ENCODE data around the gene PRKCB. TPM values are rescaled to one million over a fixed set of nuclear protein-coding genes. Genes with fewer than 3 reads are reported as not detected.

PRKCB gene
- polyA plus RNA-seq, 1 donor from 2014 or later = 27.6 TPM

DNA sequence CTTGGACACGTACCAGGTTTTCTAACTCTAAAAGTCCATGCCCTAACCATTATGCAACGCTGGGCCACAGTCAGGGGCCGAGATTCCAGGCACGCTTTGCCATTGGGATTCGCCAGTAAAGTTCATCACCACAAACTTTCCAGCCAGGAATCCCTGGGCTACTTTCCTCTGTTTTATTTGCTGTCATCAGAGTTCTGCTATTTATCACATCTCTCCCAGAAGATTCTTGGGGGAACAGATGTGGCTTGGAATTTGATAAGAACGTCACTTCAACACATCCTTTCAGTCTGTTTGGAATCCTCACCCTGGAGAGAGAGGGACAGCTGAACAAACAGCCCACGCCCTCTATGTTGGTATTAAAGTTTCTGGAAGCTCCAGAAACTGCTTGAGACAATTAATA lies 310.7 kb downstream of the PRKCB start:
- H3K27me3 ChIP-seq (ENCODE audit: insufficient read depth, low read depth, low read length) = no peaks in the 10 kb centered on the region
- H3K9me2 ChIP-seq (ENCODE audit: insufficient read depth, low read length) = no peaks in the 10 kb centered on the region
- H3F3A ChIP-seq (ENCODE audit: insufficient read depth, low read length, poor library complexity, severe bottlenecking) = no peaks in the 10 kb centered on the region
- H2AFZ ChIP-seq (ENCODE audit: low read depth, low read length) = no peak overlapping the region
- H3K36me3 ChIP-seq (ENCODE audit: insufficient read depth, low read length) = no peaks in the 10 kb centered on the region
- H3K79me2 ChIP-seq (replicated peaks; ENCODE audit: insufficient read depth, low read length) = no peaks in the 10 kb centered on the region
- H3K4me3 ChIP-seq (ENCODE audit: low read length) = no peak overlapping the region
- H3K27ac ChIP-seq (ENCODE audit: low read length) = no peak overlapping the region
- no peaks in the 10 kb centered on the region for H3K9me3 ChIP-seq (ENCODE audit: low read length)
- H3K9ac ChIP-seq (ENCODE audit: low read length) = no peak overlapping the region
- H3K4me2 ChIP-seq (ENCODE audit: low read length) = no peak overlapping the region
- H4K20me1 ChIP-seq (ENCODE audit: insufficient read depth) = no peaks in the 10 kb centered on the region
- no peak for TF ChIP-seq CTCF (IDR thresholded peaks at IDR 0.05; ENCODE audit: poor library complexity, severe bottlenecking)
- TF ChIP-seq RAD21 (conservative IDR thresholded peaks at IDR 0.05) = no peak

DNA sequence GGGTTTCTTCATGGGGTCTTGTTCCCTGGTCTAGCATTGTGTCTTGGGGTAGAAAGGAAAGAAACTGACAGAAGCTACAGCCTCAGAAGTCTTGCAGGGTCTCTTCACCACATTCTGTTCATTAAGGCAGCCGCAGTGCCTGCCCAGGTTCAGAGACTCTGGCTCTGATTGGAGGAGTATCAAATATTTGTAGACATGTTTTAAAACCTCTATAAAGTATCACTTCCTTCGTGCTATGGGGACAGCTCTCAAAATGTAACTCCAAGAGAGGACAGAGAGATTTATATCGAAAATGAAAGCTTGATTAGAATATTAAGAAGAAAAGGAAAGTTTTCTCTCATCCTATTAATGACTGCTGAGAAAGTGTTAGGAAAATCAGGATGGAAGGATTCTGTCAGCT lies 313.3 kb downstream of the PRKCB start:
- TF ChIP-seq TAF1 (IDR thresholded peaks at IDR 0.05; ENCODE audit: low read depth) = no peak
- TF ChIP-seq REST (IDR thresholded peaks at IDR 0.05; ENCODE audit: borderline replicate concordance) = no peak
- no peak for TF ChIP-seq RAD21 (conservative IDR thresholded peaks at IDR 0.05)
- TF ChIP-seq MXI1 (conservative IDR thresholded peaks at IDR 0.05; ENCODE audit: poor library complexity, severe bottlenecking) = no peak
- no peak for TF ChIP-seq POLR2AphosphoS5 (IDR thresholded peaks at IDR 0.05)
- no peak for TF ChIP-seq CTCF (IDR thresholded peaks at IDR 0.05; ENCODE audit: poor library complexity, severe bottlenecking)
- no peak for TF ChIP-seq SMC3 (conservative IDR thresholded peaks at IDR 0.05; ENCODE audit: poor library complexity)
- TF ChIP-seq EZH2 (IDR thresholded peaks at IDR 0.05; ENCODE audit: borderline replicate concordance, insufficient read depth, low read length, poor library complexity, severe bottlenecking) = no peak
- TF ChIP-seq EP300 (conservative IDR thresholded peaks at IDR 0.05; ENCODE audit: poor library complexity, severe bottlenecking) = no peak
- Histone ChIP-seq H3K27ac (ENCODE audit: low read length) (no peak overlapping the region), H3K79me2 (replicated peaks; ENCODE audit: insufficient read depth, low read length) (no peaks in the 10 kb centered on the region), H3K9me2 (ENCODE audit: insufficient read depth, low read length) (no peaks in the 10 kb centered on the region), H4K20me1 (ENCODE audit: insufficient read depth) (no peaks in the 10 kb centered on the region), H3K4me2 (ENCODE audit: low read length) (no peak overlapping the region), H2AFZ (ENCODE audit: low read depth, low read length) (no peak overlapping the region), H3K9ac (ENCODE audit: low read length) (no peak overlapping the region), H3K4me3 (ENCODE audit: low read length) (no peak overlapping the region), H3F3A (ENCODE audit: insufficient read depth, low read length, poor library complexity, severe bottlenecking) (no peaks in the 10 kb centered on the region), H3K27me3 (ENCODE audit: insufficient read depth, low read depth, low read length) (no peaks in the 10 kb centered on the region), H3K36me3 (ENCODE audit: insufficient read depth, low read length) (no peaks in the 10 kb centered on the region), H3K9me3 (ENCODE audit: low read length) (no peaks in the 10 kb centered on the region)

Data from neural cell (in vitro differentiated cells).